Neural crest cell (in vitro differentiated cells): ENCODE data around the gene SORCS1. TPM values are rescaled to one million over a fixed set of nuclear protein-coding genes. Genes with fewer than 3 reads are reported as not detected.

Experiments
- DNase-seq: peaks from one replicate; pipeline ENCODE4 v3.0.0; 2021; ENCODE audit warnings: low read depth, mixed read lengths, low spot score
- H3K27ac Mint-ChIP-seq: one replicate; pipeline ENCODE4 v1.8.0; 2021; ENCODE audit warnings: mild to moderate bottlenecking, mixed read lengths; ENCODE audit not compliant: unreplicated experiment
- H3K27me3 Mint-ChIP-seq: 2 replicates; pipeline ENCODE4 v1.8.0; 2021; ENCODE audit warnings: low read depth, mild to moderate bottlenecking, mixed read lengths
- H3K36me3 Mint-ChIP-seq: 2 replicates; pipeline ENCODE4 v1.8.0; 2021; ENCODE audit warnings: low read depth, mild to moderate bottlenecking, mixed read lengths
- H3K4me1 Mint-ChIP-seq: 2 replicates; pipeline ENCODE4 v1.8.0; 2021; ENCODE audit warnings: mixed read lengths
- H3K4me3 Mint-ChIP-seq: one replicate; pipeline ENCODE4 v1.8.0; 2021; ENCODE audit warnings: mild to moderate bottlenecking, mixed read lengths
- H3K9me3 Mint-ChIP-seq: 2 replicates; pipeline ENCODE4 v1.8.0; 2021; ENCODE audit warnings: mixed read lengths
- total RNA-seq: library from RNA; stranded (reverse); gene quantifications from 2 replicates; pipeline ENCODE4 v1.2.1, GENCODE V29; 2021
- TF ChIP-seq, protein P1 (sequence below): fragments of 200-600 bp; sonication (generic); conservative IDR thresholded peaks from 2 replicates; pipeline ENCODE4 v1.5.0; 2021; ENCODE audit warnings: antibody characterized with exemption, mild to moderate bottlenecking

The SORCS1 gene
- total RNA-seq, 1 donor from 2014 or later: 8.2 TPM

DNA sequence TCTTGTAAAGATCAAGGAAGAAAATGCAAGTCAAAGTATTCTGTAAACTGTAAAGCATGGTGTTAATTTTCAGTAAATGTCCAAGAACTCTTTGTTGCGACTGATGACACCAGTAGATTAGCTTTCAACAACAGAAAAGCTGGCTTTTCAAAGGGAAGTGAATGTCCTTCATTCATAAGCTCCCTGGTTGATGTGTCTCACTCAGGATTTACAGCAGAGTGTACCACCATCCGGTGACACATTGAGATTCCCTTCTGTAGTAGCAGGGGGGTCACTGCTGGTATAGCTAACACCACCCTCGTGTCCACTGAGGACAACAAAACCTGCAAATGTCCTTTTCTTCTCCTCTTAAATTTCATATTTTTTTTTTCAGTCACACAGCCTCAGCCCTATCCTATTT is 253.4 kb downstream of the SORCS1 start:
- Mint-ChIP-seq H3K27ac (no peak overlapping the region), H3K9me3 (no peaks in the 10 kb centered on the region), H3K4me1 (peaks cover 51% of the 10 kb centered on the region), H3K4me3 (no peak overlapping the region), H3K27me3 (no peaks in the 10 kb centered on the region), H3K36me3 (no peaks in the 10 kb centered on the region)
- TF ChIP-seq, protein P1, sequence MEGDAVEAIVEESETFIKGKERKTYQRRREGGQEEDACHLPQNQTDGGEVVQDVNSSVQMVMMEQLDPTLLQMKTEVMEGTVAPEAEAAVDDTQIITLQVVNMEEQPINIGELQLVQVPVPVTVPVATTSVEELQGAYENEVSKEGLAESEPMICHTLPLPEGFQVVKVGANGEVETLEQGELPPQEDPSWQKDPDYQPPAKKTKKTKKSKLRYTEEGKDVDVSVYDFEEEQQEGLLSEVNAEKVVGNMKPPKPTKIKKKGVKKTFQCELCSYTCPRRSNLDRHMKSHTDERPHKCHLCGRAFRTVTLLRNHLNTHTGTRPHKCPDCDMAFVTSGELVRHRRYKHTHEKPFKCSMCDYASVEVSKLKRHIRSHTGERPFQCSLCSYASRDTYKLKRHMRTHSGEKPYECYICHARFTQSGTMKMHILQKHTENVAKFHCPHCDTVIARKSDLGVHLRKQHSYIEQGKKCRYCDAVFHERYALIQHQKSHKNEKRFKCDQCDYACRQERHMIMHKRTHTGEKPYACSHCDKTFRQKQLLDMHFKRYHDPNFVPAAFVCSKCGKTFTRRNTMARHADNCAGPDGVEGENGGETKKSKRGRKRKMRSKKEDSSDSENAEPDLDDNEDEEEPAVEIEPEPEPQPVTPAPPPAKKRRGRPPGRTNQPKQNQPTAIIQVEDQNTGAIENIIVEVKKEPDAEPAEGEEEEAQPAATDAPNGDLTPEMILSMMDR: no peak
- DNase-seq: no peak

DNA sequence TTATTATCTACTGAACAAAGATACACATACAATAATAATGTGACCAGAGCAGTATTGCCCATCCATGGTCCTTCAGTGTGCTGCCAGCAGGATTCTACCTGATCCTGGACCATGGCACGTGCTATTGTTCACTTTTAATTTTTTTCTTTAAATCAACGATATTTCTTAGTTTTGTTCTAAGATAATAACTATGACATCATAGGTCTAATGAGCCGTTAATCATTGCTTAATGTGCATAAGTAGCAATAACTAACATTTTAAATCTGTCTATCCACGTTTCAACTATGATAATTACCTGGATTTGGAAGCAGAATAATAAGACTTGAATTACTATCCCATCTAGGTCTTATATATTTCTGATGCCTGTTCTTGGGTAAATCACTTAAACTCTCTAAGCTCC is 253.8 kb downstream of the SORCS1 start:
- H3K4me1 Mint-ChIP-seq: peaks cover 51% of the 10 kb centered on the region

GRCh38 chr10:106908225-106908624 is 256.3 kb downstream of the SORCS1 start:
- Mint-ChIP-seq H3K9me3 (no peaks in the 10 kb centered on the region), H3K36me3 (no peaks in the 10 kb centered on the region), H3K4me1 (peaks cover 29% of the 10 kb centered on the region), H3K27ac (peak overlapping the region; percentile 36), H3K27me3 (no peaks in the 10 kb centered on the region), H3K4me3 (no peak overlapping the region)
- TF ChIP-seq, protein P1: no peak
- no peak for DNase-seq

More for the DNA sequence above, 253.8 kb downstream of the SORCS1 start:
- no peak overlapping the region for H3K27ac Mint-ChIP-seq
- H3K4me3 Mint-ChIP-seq: no peak overlapping the region
- TF ChIP-seq, protein P1: no peak
- H3K27me3 Mint-ChIP-seq: no peaks in the 10 kb centered on the region
- DNase-seq: no peak
- no peaks in the 10 kb centered on the region for H3K9me3 Mint-ChIP-seq
- H3K36me3 Mint-ChIP-seq: no peaks in the 10 kb centered on the region

GRCh38 chr10:106904209-106904608 is 260.3 kb downstream of the SORCS1 start:
- no peaks in the 10 kb centered on the region for H3K27me3 Mint-ChIP-seq
- H3K4me1 Mint-ChIP-seq: peaks cover 8% of the 10 kb centered on the region
- TF ChIP-seq, protein P1: no peak
- no peak overlapping the region for H3K4me3 Mint-ChIP-seq
- H3K9me3 Mint-ChIP-seq: no peaks in the 10 kb centered on the region
- DNase-seq: no peak
- no peak overlapping the region for H3K27ac Mint-ChIP-seq
- no peaks in the 10 kb centered on the region for H3K36me3 Mint-ChIP-seq

DNA sequence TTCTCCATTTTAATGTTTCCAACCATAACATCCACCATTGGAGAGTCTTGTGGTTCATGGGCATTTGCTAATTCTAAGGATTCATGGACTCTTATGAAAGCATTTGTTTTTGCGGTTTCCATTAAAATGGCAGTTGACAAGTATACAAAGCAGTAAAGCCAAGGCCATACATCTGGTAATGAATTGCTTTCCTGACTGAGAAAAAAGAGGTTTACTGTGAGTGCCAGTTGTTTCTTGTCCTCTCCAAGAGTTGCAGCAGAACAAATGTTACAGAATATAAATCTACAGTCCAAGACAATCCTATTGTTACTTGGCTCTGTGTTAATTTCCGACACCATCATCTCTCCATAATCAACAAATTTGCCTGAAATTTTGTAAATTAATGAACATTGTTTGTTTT is 261.3 kb downstream of the SORCS1 start:
- H3K36me3 Mint-ChIP-seq: no peaks in the 10 kb centered on the region
- H3K27ac Mint-ChIP-seq: no peak overlapping the region
- H3K4me3 Mint-ChIP-seq: no peak overlapping the region
- H3K9me3 Mint-ChIP-seq: no peaks in the 10 kb centered on the region
- H3K27me3 Mint-ChIP-seq: no peaks in the 10 kb centered on the region
- no peaks in the 10 kb centered on the region for H3K4me1 Mint-ChIP-seq
- no peak for DNase-seq
- TF ChIP-seq, protein P1: no peak
